Uterus (tissue), 4 donors: ENCODE results near the gene SETBP1. TPM values are rescaled to one million over a fixed set of nuclear protein-coding genes. Genes with fewer than 3 reads are reported as not detected.

Experiments
- DNase-seq, 2 donors: peaks; one replicate each; pipeline ENCODE4 v3.0.0-alpha.2; 2019 to 2020
- H3K27ac ChIP-seq, 2 donors: fragments of 200-600 bp; sonication (generic); 1 replicate in 1 of 2; 2 replicates in 1 of 2; pipeline ENCODE4 v1.5.1; 2016 to 2018
- H3K27me3 ChIP-seq, 2 donors: fragments of 200-600 bp; sonication (generic); one replicate each; pipeline ENCODE4 v1.5.1; 2018 to 2019; ENCODE audit warnings: control low read depth in 1 of 2
- H3K36me3 ChIP-seq, 2 donors: fragments of 200-600 bp; sonication (generic); one replicate each; pipeline ENCODE4 v1.5.1; 2019; ENCODE audit warnings: control low read depth in 1 of 2
- H3K4me1 ChIP-seq, 2 donors: fragments of 200-600 bp; sonication (generic); one replicate each; pipeline ENCODE4 v1.5.1; 2018 to 2019; ENCODE audit warnings: control low read depth in 1 of 2
- H3K4me3 ChIP-seq, 2 donors: fragments of 200-600 bp; sonication (generic); 1 replicate in 1 of 2; 2 replicates in 1 of 2; pipeline ENCODE4 v1.5.1; 2018 to 2019; ENCODE audit warnings: mild to moderate bottlenecking in 1 of 2
- H3K9me3 ChIP-seq, 2 donors: fragments of 200-600 bp; sonication (generic); one replicate each; pipeline ENCODE4 v1.5.1; 2019; ENCODE audit warnings: control low read depth in 1 of 2
- CTCF ChIP-seq, 4 experiments: fragments of 200-600 bp in 2 of 4; fragments of 450-650 bp in 2 of 4; sonication (generic) in 2 of 4; IDR thresholded peaks; one replicate each; pipeline ENCODE4 v1.5.1; 2016 to 2019; ENCODE audit warnings: antibody characterized with exemption in 4 of 4, mild to moderate bottlenecking in 2 of 4, moderate library complexity in 1 of 4
- POLR2A ChIP-seq, 2 donors: fragments of 450-650 bp; IDR thresholded peaks; one replicate each; pipeline ENCODE4 v1.6.1; 2016; ENCODE audit warnings: antibody characterized with exemption in 2 of 2, mild to moderate bottlenecking in 1 of 2, moderate library complexity in 1 of 2
- intact Hi-C: fragments of 100-400 bp; cut with DNase I; formaldehyde crosslinking; loops from one replicate; pipeline ENCODE4 v1.15.1; 2023; ENCODE audit warnings: low total_unique reads
- total RNA-seq, 4 donors: library from RNA; depleted of rRNA in 3 of 4; stranded (reverse); fragments of >200 nt in 3 of 4; gene quantifications; one replicate each; pipeline versions ENCODE4 v1.1.0 to v1.2.4, GENCODE V29; 2014 to 2023
- donor health status: DM: yes; HTN: yes; CAD: no.

SETBP1 gene
- total RNA-seq, 4 donors from 2014 or later: 16.8 to 74.0 (median 36.9) TPM

GRCh38 chr18:45054636-45055035, 373.9 kb downstream of the SETBP1 start:
- intact Hi-C loops: no loop called here
- Histone ChIP-seq H3K9me3 (no peaks in the 10 kb centered on the region), H3K27me3 (no peaks in the 10 kb centered on the region), H3K4me3 (no peak overlapping the region), H3K36me3 (no peaks in the 10 kb centered on the region), H3K4me1 (peaks cover 3 to 4% of the 10 kb centered on the region in 2 donors), H3K27ac (no peak overlapping the region)
- no peak for TF ChIP-seq POLR2A (IDR thresholded peaks at IDR 0.05)
- TF ChIP-seq CTCF (IDR thresholded peaks at IDR 0.05): no peak
- DNase-seq: no peak

GRCh38 chr18:45055811-45056210, 375.1 kb downstream of the SETBP1 start:
- Histone ChIP-seq H3K9me3 (no peaks in the 10 kb centered on the region), H3K27me3 (no peaks in the 10 kb centered on the region), H3K27ac (peak overlapping the region; percentile 5 to 62), H3K4me3 (no peak overlapping the region), H3K36me3 (no peaks in the 10 kb centered on the region), H3K4me1 (peaks cover 0 to 4% of the 10 kb centered on the region in 2 donors)
- DNase-seq: no peak
- intact Hi-C loops: no loop called here
- TF ChIP-seq POLR2A (IDR thresholded peaks at IDR 0.05): no peak
- no peak for TF ChIP-seq CTCF (IDR thresholded peaks at IDR 0.05)

- H3K27me3 ChIP-seq: no peaks in the 10 kb centered on the region
- H3K27ac ChIP-seq: peak overlapping the region; percentile 55 to 62
- H3K4me3 ChIP-seq: no peak overlapping the region
- intact Hi-C loops: no loop called here
- no peak for DNase-seq
- no peaks in the 10 kb centered on the region for H3K36me3 ChIP-seq
- peaks cover 0 to 4% of the 10 kb centered on the region in 2 donors for H3K4me1 ChIP-seq
- TF ChIP-seq CTCF (IDR thresholded peaks at IDR 0.05) (peak in 1 of 4 experiments; percentile 9), POLR2A (IDR thresholded peaks at IDR 0.05) (no peak)
- H3K9me3 ChIP-seq: no peaks in the 10 kb centered on the region
Observed at GRCh38 chr18:45056926-45057325, 376.2 kb downstream of the SETBP1 start.

- no peak for TF ChIP-seq POLR2A (IDR thresholded peaks at IDR 0.05)
- TF ChIP-seq CTCF (IDR thresholded peaks at IDR 0.05): no peak
- Histone ChIP-seq H3K36me3 (no peaks in the 10 kb centered on the region), H3K27ac (no peak overlapping the region), H3K9me3 (no peaks in the 10 kb centered on the region), H3K27me3 (no peaks in the 10 kb centered on the region), H3K4me1 (peaks cover 0 to 4% of the 10 kb centered on the region in 2 donors), H3K4me3 (no peak overlapping the region)
- intact Hi-C loops: no loop called here
- no peak for DNase-seq
Observed at GRCh38 chr18:45057955-45058600, 377.4 kb downstream of the SETBP1 start.

GRCh38 chr18:45059695-45060094, 379.0 kb downstream of the SETBP1 start:
- Histone ChIP-seq H3K36me3 (no peaks in the 10 kb centered on the region), H3K4me1 (peaks cover 0 to 4% of the 10 kb centered on the region in 2 donors), H3K4me3 (no peak overlapping the region), H3K27ac (no peak overlapping the region), H3K9me3 (no peaks in the 10 kb centered on the region), H3K27me3 (no peaks in the 10 kb centered on the region)
- no peak for DNase-seq
- intact Hi-C loops: no loop called here
- TF ChIP-seq CTCF (IDR thresholded peaks at IDR 0.05) (no peak), POLR2A (IDR thresholded peaks at IDR 0.05) (no peak)
